Limb (tissue), 2 donors: Measurements from ENCODE around the gene CENPL.
"Not testable (repeated sequence)": the region's sequence is repeated elsewhere in the genome, so short reads cannot be mapped to it uniquely, and the experiment has no call there.

Source experiments
- DNase-seq, 2 donors: peaks; one replicate each; pipeline ENCODE4 v3.0.0-alpha.2; 2016; ENCODE audit errors: extremely low spot score in 2 of 2

The CENPL gene, protein sequence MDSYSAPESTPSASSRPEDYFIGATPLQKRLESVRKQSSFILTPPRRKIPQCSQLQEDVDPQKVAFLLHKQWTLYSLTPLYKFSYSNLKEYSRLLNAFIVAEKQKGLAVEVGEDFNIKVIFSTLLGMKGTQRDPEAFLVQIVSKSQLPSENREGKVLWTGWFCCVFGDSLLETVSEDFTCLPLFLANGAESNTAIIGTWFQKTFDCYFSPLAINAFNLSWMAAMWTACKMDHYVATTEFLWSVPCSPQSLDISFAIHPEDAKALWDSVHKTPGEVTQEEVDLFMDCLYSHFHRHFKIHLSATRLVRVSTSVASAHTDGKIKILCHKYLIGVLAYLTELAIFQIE

DNA sequence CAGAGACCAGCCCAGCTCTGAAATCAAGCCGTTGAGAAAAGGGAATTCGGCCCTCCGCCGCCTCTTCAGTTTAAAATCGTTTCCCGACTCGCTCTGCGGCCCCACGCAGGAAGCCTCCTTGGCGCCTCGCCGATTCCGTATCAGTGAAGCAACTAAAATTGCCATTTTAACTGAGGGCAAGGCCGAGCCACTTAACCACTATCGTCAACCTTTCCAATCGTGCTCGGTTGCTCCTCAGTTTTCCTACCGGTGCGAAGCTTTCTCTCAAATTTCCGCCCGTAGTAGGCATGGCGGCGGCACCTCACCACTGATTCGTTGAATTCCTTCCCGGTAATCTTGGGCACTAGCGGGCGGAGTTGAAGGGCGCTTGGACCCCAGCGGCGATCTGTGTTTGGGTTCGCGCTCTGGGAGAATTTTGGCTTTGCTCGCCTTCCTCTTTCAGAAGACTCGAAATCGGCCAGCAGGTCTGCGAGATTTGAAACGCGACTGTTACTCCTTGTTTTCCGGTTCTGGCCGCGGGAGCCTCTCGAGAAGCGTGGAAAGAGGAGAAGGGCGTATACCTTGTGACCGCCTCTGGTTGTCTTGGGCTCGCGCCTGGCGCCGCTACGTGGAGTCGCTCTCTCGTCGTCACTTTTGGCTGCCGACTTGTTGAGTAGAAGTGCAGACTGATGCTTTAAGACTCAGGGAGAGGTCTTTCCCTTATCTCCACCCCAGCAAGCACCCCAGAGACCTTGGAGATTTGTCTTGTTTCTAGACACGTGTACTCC lies at the start of gene CENPL, which contains the start of gene DARS2:
TSS of gene CENPL (minus strand) at position 569 of the 767 bp plus-strand sequence. CDS start 13,584 bp downstream, outside the sequence.
TSS of gene DARS2 (plus strand) at position 359 of the 767 bp plus-strand sequence. CDS start 557 bp downstream, outside the sequence.
- DNase-seq, result peak; percentile 93 to 99

DNA sequence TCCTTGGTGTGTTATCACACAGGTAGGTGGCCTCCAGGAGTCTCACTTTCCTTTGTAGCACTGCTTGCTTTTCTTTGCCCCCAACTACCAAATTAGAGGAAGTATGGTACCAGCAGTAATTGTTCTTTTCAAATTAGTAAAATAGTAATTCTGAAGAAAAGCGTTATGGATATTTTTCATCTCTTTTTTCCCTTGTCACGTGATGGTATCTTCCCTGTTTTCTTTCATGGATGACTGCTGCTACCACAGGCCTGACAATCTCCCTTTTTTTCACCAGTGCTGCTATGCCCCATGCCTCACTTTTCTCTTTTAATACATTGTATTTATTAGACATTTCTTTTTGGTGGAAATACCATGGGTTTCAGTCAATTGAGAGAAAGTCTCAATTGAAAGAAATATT lies 46.8 kb upstream of the CENPL start:
- DNase-seq, result no peak

DNA sequence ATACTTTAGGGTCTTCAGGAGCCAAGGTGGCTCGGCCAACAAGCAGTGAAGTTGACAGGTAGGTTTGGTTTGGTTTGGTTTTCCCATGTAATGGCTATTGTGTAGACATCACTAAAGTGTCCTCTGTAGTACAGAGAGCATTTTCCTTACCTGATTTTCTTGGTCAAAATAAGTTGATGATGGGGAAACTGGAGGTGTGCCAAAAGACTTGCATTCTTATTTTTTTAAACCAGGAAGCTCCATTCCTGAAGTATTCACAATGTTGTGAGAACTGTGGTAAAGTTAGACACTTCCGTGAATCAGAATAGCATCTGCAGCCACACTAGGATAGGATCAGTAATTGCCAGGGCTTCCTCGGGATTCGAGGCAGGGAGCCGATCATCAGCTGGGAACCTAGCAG lies 46.4 kb upstream of the CENPL start:
- DNase-seq, result no peak

DNA sequence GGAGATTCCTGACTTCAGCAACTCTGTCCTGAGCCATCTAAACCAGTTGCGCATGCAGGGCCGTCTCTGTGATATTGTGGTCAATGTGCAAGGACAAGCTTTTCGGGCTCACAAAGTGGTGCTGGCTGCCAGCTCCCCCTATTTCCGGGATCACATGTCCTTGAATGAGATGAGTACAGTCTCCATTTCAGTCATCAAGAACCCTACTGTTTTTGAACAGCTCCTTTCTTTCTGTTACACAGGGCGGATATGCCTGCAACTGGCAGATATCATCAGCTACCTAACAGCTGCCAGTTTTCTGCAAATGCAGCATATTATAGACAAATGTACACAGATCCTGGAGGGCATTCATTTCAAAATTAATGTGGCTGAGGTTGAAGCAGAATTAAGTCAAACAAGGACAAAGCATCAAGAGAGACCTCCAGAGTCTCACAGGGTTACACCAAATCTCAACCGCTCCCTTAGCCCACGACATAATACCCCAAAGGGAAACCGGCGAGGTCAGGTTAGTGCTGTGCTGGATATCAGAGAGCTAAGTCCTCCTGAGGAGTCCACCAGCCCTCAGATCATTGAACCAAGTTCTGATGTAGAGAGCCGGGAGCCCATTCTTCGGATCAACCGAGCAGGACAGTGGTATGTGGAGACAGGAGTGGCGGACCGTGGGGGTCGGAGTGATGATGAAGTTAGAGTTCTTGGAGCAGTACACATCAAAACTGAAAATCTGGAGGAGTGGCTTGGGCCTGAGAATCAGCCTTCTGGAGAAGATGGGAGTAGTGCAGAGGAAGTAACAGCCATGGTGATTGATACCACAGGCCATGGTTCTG lies 45.8 kb upstream of the CENPL start:
- DNase-seq, result no peak

DNA sequence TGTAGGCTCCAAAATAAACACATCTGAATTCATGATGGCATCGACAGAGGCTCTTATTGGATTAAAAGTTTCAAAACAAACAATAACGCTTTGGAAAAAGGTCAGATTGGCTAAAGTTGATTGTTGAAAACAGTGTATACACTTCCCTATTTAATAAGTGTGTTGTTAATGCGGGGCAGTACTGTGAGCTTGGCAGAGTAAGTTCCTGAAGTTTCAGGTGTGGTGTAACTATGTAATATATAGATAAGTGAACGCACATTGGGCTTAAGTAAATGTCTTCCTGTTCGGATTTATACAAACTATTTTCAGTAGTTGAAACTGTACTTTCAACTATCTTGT lies 44.3 kb upstream of the CENPL start:
- DNase-seq, result no peak

DNA sequence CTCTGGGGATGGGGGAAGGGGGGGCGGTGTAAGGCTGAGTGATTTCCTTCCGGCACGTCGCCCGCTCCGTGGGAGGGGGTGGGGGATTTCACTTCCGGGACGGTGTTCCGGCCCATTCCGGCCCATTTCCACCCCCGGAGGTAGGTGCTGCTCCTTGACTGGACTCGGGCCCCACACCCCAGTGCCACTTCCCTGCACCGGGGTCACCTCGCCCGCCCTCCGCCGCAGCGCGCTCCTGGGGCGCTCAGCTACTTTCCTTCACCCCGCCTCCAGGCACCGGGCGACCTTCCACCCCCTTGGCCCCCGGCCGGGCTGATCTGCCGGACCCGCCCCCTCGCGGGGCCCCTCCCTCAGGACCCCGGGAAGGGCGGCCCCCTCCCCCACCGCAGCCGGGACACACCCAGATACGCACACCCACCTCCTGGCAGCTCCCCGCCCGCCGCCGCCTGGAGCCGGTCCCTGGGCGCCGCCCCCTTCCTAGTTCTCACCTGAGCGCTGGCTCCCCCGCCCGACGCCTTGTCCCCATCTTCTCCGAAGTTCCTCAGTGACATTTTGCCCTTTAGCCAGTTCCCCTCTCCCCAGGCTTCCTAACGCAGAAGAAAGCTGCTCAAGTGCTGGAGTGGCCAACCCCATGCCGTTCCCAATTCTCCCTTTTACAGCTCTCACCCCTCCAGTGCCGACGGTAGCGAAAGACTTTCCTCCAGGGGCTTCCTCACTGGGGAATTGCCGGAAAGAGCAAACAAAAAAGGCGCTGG lies 43.8 kb upstream of the CENPL start, which contains the start of gene ZBTB37:
TSS of gene ZBTB37 (plus strand) at position 115 of the 755 bp plus-strand sequence. CDS start 1,846 bp downstream, outside the sequence.
- peak; percentile 74 to 94 for DNase-seq

DNA sequence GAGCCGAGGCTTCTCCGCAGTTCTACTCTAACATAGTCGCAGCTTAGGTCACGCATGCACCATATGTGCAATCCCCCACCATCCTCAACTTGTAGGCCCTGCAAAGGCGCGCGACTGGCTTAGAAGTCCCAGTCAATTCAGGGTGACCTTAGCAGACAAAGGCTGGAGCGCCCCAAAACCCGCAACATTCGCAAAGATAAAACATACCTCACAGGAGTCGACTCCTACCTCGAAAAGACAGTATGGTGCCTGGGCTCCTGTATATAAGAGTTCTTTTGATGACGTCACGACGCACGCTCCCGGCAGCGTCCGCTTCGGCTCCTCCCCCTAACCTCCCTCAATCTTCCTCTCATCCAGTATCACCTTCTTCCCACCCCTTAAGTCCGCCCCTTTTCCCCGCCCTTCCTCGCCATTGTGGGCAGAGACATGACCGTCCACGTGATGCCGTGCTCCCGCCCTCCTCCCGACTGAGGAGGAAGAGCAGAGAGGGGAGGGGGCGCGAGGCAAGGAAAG lies 43.1 kb upstream of the CENPL start, which contains the start of gene GAS5:
TSS of gene GAS5 (minus strand) at position 237 of the 513 bp plus-strand sequence.
- DNase-seq, result peak; percentile 99

DNA sequence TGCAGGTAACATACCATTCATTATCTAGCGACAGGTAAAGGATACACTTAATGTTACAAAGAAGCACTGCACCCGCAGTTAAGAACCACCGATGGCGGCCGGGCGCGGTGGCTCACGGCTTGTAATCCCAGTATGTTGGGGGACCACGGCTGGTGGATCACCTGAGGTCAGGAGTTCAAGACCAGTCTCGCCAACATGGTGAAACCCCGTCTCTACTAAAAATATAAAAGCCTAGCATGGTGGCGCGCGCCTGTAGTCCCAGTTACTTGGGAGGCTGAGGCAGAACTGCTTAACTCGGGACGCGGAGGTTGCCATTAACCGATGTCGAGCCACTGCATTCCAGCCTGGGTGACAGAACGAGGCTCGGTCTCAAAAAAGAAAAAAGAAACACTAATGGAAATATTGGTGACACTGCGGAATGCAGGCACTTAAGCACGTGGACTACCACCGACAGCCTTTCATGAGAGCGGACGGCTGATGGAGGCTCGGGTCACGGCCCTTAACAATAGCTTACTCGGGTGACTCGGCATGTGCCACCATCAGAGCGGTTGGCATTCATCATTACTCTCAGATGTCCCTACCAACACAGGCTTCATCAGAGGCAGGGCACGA lies 42.6 kb upstream of the CENPL start:
- DNase-seq, result no peak

DNA sequence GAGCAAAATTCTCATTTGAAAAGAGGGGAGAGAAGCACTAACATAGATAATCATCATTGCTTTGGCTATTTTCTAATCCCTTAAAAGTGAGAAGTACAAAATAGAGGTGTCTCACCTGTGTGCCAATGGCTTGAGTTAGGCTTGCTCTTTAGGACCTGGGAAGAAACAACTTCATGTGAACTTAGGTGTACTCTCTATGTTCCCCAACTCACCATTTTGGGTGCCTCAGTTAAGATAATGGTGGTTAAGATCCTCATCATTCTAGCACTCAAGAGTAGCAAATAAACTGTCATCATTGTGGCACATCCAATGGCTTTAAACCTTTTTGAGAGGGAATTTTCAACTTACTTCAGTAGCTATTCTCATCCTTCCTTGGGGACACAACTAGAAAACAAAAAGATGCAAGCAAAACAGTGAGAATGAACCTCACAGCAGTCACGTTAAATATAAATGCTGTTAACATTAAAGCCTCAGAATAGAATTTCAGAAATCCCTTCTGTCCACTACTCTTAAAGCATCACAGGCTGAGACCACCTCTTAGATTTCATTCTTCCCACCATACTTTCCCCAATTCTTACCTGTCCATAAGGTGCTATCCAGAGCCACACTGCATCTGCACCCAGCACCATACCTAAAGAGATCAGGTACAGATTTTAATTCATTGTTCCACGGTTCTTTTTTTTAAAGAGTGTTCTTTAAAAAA lies 41.9 kb upstream of the CENPL start:
- DNase-seq, result no peak

DNA sequence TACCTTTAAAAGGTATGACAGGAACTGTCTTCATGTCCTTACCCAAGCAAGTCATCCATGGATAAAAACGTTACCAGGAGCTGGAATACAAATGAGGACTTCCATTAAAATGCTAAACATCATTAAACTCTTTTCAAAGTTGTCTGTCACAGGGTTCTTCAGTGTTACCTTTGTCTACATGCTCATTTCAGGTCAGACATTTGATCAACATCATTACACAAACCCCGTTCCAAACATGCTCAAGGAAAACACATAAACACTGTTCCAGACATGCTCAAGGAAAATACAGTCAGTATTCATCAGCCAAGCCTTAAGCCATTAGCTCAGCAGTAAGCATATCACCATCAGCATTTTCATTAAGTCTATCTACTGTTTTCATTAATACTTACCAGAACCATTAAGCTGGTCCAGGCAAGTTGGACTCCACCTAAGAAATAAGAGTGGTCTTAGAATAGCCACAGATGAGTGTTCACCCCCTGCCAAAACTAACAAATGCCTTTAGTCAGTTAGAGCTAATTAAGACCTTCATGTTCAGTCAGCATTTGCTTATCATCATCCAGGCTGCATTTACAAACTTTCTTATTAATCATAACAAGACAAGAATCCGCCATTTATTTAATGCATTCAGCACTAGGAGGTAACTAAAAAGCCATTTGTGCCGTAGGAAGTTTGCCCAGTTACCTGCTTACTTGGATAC lies 40.9 kb upstream of the CENPL start:
- no peak for DNase-seq

DNA sequence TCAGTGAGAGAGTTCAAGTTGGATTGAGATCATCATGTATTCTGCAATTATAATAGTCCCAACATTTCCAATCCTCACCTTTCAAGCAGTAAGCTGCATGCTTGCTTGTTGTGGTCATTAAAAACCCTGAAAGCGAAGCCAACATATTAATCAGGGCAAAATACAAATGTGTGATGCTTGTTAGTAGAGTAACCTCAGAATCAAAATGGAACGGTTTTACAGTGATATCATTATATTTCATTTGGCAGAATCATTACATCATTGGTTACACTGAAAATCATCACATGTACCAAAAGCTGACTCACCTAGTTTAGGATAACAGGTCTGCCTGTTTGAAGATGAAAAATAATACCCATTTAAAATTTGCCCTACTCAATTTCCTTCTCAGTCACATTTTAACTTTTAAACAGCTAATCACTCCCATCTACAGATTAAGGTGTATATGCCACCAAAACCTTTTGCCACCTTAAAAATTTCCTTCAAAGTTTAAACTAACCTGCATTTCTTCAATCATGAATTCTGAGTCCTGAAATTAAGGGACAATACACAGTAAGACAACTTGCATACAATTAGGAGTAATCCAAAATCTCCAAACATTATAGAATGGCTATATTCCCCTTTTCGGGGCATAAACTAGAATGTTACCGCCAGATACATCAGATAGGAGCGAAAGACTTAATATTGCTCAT lies 39.6 kb upstream of the CENPL start:
- no peak for DNase-seq

DNA sequence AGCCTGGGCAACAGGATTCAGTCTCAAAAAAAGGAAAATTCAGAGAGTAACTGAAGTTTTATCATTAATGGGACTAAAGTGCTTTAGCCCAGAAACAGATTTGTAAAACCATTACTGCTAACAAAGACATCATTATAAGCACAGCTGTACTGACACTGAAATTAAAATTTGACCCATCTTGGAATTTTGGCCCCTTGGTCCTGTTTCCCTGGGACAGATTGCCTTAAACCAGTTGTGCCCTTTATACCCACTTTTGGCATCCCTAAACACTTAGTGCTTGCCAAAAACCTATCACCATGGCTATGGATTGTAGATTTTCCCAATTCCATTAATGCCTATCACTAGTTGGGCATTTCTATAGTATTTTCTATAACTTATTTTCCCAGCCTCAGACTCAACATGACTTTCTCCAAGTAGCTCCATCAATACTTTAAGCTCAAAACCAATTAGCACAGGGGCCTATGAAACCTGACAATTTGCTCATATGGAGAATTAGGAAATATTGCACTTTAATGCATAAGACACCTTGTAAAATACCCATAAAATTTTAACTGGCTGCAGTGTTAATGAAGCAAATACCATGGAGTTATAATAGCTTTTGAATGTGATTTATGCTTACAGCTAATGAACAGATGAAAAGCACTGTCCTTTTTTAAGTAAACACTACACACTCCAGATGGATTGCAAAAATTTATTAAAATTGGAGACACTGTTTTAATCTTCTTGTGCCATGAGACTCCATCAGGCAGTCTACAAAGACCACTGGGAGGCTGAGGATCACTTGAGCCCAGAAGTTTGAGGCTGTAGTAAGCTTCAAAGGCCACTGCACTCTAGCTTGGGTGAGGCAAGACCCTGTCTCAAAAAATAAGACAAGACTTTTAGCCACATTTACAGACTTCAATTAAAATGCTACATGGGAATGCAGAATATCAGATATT lies 38.8 kb upstream of the CENPL start:
- no peak for DNase-seq

DNA sequence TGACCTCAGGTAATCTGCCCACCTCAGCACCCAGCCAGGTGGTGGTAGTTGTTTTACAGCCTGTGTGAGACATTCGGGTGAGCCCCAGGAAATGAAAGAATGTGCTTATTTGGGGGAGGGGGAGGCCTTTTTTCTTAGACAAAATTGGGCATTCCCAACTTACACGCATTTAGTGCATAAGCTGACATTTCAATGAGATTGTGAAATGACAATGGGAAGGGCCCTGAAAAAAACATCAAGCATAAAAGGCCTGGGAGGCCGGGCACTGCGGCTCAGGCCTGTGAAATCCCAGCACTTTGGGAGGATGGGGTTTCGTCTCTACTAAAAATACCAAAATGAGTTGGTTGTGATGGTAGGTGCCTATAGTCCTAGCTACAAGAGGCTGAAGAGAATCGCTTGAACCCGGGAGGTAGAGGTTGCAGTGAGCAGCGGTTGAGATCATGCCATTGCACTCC lies 38.1 kb upstream of the CENPL start:
- no peak for DNase-seq

DNA sequence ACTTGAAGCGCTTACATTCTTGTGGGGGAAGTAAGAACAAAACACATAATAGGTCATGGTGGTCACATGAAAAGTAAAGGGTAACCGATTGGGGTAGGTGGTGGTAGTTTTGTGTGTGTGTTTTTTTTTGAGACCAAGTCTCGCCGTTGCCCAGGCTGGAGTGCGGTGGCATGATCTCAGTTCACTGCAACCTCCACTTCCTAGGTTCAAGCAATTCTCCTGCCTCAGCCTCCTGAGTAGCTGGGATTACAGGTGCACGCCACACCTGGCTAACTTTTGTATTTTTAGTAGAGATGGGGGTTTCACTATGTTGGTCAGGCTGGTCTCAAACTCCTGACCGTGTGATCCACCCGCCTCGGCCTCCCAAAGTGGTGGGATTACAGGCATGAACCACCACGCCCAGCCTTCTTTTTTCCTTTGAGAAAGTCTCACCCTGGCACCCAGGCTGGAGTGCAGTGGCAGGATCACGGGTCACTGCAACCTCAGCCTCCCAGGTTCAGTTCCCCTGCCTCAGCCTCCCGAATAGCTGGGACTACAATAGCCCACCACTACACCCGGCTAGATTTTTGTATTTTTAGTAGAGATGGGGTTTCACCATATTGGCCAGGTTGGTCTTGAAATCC lies 37.6 kb upstream of the CENPL start:
- DNase-seq, result not testable (repeated sequence)

DNA sequence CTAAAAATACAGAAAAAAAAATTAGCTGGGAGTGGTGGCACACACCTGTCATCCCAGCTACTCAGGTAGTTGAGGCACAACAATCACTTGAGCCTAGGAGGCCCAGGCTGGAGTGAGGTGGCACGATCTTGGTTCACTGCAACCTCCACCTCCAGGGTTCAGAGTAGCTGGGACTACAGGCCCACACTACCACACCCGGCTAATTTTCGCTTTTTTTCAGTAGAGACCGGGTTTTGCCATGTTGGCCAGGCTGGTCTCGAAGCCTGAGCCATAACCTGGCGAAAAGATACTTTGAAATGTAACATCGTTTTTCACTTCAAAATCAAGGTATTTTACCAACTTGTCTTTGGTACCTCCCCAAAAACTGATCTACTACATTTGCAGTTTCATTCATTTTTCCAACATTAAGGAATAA lies 37.1 kb upstream of the CENPL start:
- DNase-seq, result no peak

DNA sequence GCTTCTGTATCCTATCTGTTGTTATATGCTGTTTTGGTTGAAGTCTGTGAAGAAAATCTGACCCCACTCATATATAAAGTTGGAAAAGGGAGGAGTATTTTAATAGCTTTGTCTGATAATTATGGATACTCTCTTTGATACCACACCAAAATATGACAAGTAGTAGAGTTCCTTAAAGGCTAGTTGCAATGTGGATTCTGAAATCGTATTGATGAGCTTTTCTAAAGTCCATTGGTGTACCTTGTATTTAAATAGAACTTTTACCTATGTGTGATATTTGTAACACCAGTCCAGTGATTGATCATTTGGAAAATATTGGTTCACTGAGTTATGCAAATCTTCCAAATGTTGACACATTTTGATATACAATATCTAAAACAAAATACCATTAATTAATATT lies 35.4 kb upstream of the CENPL start:
- no peak for DNase-seq

DNA sequence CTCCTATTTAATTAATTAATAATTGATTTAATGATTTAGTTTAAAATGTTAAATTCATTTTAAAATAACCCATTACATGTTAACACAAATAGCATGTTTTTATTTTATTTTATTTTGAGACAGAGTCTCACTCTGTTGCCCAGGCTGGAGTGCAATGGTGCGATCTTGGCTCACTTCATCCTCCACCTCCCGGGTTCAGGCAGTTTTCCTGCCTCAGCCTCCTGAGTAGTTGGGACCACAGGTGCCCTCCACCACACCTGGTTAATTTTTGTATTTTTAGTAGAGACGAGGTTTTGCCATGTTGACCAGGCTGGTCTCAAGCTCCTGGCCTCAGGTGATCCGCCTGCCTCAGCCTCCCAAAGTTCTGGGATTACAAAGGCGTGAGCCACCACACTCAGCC lies 34.9 kb upstream of the CENPL start:
- not testable (repeated sequence) for DNase-seq
